Thoracic aorta (tissue), 2 donors: ENCODE results near the gene PHLDA3. TPM values are rescaled to one million over a fixed set of nuclear protein-coding genes. Genes with fewer than 3 reads are reported as not detected.
A peak's percentile ranks its signal among the peaks of the same experiment; 100 is the strongest.

Source experiments
- ATAC-seq: fragments of 150-250 bp; one replicate; pipeline ENCODE4 v1.8.0; 2017; ENCODE audit warnings: low read depth; ENCODE audit not compliant: insufficient number of reproducible peaks, low FRiP score
- DNase-seq: peaks from one replicate; pipeline ENCODE4 v3.0.0-alpha.2; 2020; ENCODE audit warnings: low spot score
- H3K27ac ChIP-seq, 2 donors: fragments of 200-600 bp; sonication (generic); 1 replicate in 1 of 2; 2 replicates in 1 of 2; pipeline ENCODE4 v1.5.1; 2016; ENCODE audit warnings: mild to moderate bottlenecking in 2 of 2, moderate library complexity in 2 of 2
- H3K27me3 ChIP-seq: fragments of 200-600 bp; sonication (generic); replicated peaks from 2 replicates; pipeline ENCODE4 v1.6.0; 2016; ENCODE audit warnings: mild to moderate bottlenecking; ENCODE audit not compliant: insufficient read depth
- H3K36me3 ChIP-seq: fragments of 200-600 bp; sonication (generic); one replicate; pipeline ENCODE4 v1.5.1; 2016
- H3K4me1 ChIP-seq, 2 donors: fragments of 200-600 bp; sonication (generic); 1 replicate in 1 of 2; 2 replicates in 1 of 2; pipeline versions ENCODE4 v1.5.1 to v1.6.0; 2016; ENCODE audit warnings: low read depth in 2 of 2, mild to moderate bottlenecking in 1 of 2; ENCODE audit not compliant: control insufficient read depth in 1 of 2
- H3K4me3 ChIP-seq: fragments of 200-600 bp; sonication (generic); 2 replicates; pipeline ENCODE4 v1.5.1; 2016; ENCODE audit warnings: mild to moderate bottlenecking
- H3K9me3 ChIP-seq: fragments of 200-600 bp; sonication (generic); 2 replicates; pipeline ENCODE4 v1.5.1; 2016
- CTCF ChIP-seq: fragments of 200-600 bp; sonication (generic); IDR thresholded peaks from one replicate; pipeline ENCODE4 v1.5.1; 2019; ENCODE audit warnings: antibody characterized with exemption
- total RNA-seq, 2 donors: library from RNA; depleted of rRNA; stranded (reverse); fragments of >200 nt; gene quantifications; one replicate each; pipeline versions ENCODE4 v1.1.0 to v1.2.3, GENCODE V29; 2016

PHLDA3 gene
- total RNA-seq, 2 donors from 2014 or later = 65.7 to 134 TPM

- Histone ChIP-seq H3K36me3 (peaks cover 19% of the 10 kb centered on the region), H3K27me3 (no peaks in the 10 kb centered on the region), H3K4me1 (peaks cover 61 to 96% of the 10 kb centered on the region in 2 donors), H3K27ac (peak overlapping the region; percentile 94 to 96), H3K4me3 (no peak overlapping the region), H3K9me3 (no peaks in the 10 kb centered on the region)
- DNase-seq (no peak), ATAC-seq (no peak)
- no peak for TF ChIP-seq CTCF
Observed at GRCh38 chr1:201499191-201499590, 30.2 kb upstream of the PHLDA3 start.

- Histone ChIP-seq H3K9me3 (no peaks in the 10 kb centered on the region), H3K36me3 (peaks cover 25% of the 10 kb centered on the region), H3K4me1 (peaks cover 67 to 97% of the 10 kb centered on the region in 2 donors), H3K4me3 (no peak overlapping the region), H3K27ac (peak overlapping the region; percentile 94 to 96), H3K27me3 (no peaks in the 10 kb centered on the region)
- no peak for ATAC-seq
- TF ChIP-seq CTCF = no peak
- DNase-seq = no peak
Observed at GRCh38 chr1:201498621-201499020, 29.6 kb upstream of the PHLDA3 start.

GRCh38 chr1:201497935-201498509 lies 29.0 kb upstream of the PHLDA3 start:
- Histone ChIP-seq H3K27ac (peak overlapping the region; percentile 4 to 96), H3K4me3 (no peak overlapping the region), H3K4me1 (peaks cover 72 to 99% of the 10 kb centered on the region in 2 donors), H3K9me3 (no peaks in the 10 kb centered on the region), H3K36me3 (peaks cover 28% of the 10 kb centered on the region), H3K27me3 (no peaks in the 10 kb centered on the region)
- TF ChIP-seq CTCF = no peak
- no peak for DNase-seq
- no peak for ATAC-seq

- Histone ChIP-seq H3K4me1 (peaks cover 72 to 100% of the 10 kb centered on the region in 2 donors), H3K27me3 (no peaks in the 10 kb centered on the region), H3K4me3 (peak overlapping the region; percentile 21), H3K9me3 (no peaks in the 10 kb centered on the region), H3K36me3 (peaks cover 28% of the 10 kb centered on the region), H3K27ac (peak overlapping the region; percentile 78 to 96)
- no peak for DNase-seq
- no peak for TF ChIP-seq CTCF
- no peak for ATAC-seq
Observed at GRCh38 chr1:201496296-201496690, 27.3 kb upstream of the PHLDA3 start.

GRCh38 chr1:201495551-201496295 lies 26.7 kb upstream of the PHLDA3 start:
- Histone ChIP-seq H3K4me1 (peaks cover 70 to 98% of the 10 kb centered on the region in 2 donors), H3K27me3 (no peaks in the 10 kb centered on the region), H3K27ac (peak overlapping the region; percentile 78 to 96), H3K9me3 (no peaks in the 10 kb centered on the region), H3K4me3 (peak overlapping the region; percentile 21), H3K36me3 (peaks cover 30% of the 10 kb centered on the region)
- DNase-seq (no peak), ATAC-seq (peak; percentile 6)
- no peak for TF ChIP-seq CTCF
